ENCODE results near the gene PPP6R1. TPM values are rescaled to one million over a fixed set of nuclear protein-coding genes. Genes with fewer than 3 reads are reported as not detected.

Gene PPP6R1
- total RNA-seq, 4 donors from 2014 or later, result 30.6 to 59.2 (median 47.4) TPM

DNA sequence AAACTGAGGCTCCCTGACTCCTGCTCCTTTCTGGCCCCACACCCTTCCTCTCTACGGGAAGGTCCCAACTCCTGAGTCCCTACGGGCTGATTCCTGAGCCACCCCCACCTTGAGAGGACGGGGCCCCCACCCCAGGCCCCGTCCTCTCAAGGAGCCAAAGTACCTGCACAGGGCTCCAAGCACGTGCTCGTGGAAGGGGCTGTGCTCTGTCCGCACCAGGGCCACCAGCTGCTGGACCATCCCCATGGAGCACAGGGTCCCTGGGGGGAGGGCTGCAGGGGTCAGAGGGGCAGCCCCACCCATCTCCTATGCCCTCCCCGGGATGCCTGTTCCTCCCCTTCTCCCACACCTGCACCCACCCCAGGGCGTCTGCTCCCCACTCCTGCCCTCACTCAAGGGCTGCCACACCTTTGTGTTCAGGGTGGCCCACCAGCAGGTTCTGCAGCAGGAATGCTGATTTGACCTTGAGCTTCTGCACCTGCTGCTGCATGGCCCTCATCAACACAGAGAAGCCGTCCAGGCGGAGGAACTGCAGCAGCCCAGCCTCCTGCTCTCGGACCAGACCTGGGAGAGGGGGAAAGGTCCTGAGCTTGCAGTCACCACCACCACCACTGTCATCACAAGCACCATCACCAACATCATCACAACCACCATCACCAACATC lies 7.0 kb upstream of the PPP6R1 start:
- DNase-seq, result no peak

DNA sequence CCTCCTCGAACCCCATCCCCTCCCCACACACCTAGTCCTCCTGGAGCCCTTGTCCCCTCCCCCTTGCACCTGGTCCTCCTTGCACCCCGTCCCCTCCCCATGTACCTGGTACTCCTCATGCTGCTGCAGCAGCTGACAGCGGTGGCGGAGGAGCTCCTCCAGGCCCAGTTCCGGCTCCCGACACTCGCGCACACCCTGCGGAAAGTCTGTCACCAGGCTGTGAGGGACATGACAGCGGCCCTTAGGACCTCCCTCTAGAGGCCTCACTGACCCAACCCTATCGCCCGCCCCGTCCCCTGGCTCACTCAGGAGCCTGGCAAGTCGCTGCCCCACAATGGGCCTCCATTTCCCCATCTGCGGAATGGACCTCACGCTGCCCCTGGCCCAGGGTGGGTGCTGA lies 6.4 kb upstream of the PPP6R1 start:
- Histone ChIP-seq H3K27me3 (no peaks in the 10 kb centered on the region), H3K4me3 (no peak overlapping the region), H3K36me3 (peaks cover 0 to 38% (median 0%) of the 10 kb centered on the region in 3 donors), H3K4me1 (peaks cover 0 to 7% (median 3%) of the 10 kb centered on the region in 3 donors), H3K27ac (no peak overlapping the region), H3K9me3 (no peaks in the 10 kb centered on the region)
- 91 to 94% methylated on average over 8 to 12 of the region's 16 CpGs for WGBS, 2 donors
- intact Hi-C loops (cut with DNase I), result no loop called here
- DNase-seq, result no peak
- TF ChIP-seq POLR2A (IDR thresholded peaks at IDR 0.05), result no peak
- TF ChIP-seq, protein P1, sequence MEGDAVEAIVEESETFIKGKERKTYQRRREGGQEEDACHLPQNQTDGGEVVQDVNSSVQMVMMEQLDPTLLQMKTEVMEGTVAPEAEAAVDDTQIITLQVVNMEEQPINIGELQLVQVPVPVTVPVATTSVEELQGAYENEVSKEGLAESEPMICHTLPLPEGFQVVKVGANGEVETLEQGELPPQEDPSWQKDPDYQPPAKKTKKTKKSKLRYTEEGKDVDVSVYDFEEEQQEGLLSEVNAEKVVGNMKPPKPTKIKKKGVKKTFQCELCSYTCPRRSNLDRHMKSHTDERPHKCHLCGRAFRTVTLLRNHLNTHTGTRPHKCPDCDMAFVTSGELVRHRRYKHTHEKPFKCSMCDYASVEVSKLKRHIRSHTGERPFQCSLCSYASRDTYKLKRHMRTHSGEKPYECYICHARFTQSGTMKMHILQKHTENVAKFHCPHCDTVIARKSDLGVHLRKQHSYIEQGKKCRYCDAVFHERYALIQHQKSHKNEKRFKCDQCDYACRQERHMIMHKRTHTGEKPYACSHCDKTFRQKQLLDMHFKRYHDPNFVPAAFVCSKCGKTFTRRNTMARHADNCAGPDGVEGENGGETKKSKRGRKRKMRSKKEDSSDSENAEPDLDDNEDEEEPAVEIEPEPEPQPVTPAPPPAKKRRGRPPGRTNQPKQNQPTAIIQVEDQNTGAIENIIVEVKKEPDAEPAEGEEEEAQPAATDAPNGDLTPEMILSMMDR (IDR thresholded peaks at IDR 0.05), result no peak

More for the DNA sequence above, 7.0 kb upstream of the PPP6R1 start:
- Histone ChIP-seq H3K4me3 (no peak overlapping the region), H3K36me3 (peaks cover 0 to 43% (median 0%) of the 10 kb centered on the region in 3 donors), H3K4me1 (peaks cover 0 to 5% (median 0%) of the 10 kb centered on the region in 3 donors), H3K27ac (no peak overlapping the region), H3K27me3 (no peaks in the 10 kb centered on the region), H3K9me3 (no peaks in the 10 kb centered on the region)
- TF ChIP-seq, protein P1 (IDR thresholded peaks at IDR 0.05), result no peak
- no peak for TF ChIP-seq POLR2A (IDR thresholded peaks at IDR 0.05)
- 93 to 100% methylated on average over 1 to 5 of the region's 12 CpGs for WGBS, 2 donors
- intact Hi-C loops (cut with DNase I), result no loop called here

DNA sequence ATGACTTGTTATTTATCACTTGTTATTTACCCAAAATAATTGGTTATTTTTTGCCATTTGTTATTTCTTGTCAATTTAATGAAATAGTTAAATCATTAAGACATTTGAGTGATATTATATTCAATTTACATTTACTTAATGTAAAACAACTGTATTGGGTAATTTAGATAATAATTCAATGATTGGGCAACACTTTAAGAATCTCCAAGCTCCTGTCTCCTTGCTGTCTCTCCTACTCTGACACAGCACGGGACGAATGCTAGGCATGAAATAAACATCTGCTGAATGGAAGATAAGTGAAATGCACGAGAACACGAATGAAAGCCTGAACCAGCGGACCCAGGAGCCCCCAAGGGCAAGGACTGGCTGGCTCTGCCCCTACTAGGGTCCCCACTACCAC lies 5.7 kb upstream of the PPP6R1 start:
- intact Hi-C loops (cut with DNase I), result no loop called here

DNA sequence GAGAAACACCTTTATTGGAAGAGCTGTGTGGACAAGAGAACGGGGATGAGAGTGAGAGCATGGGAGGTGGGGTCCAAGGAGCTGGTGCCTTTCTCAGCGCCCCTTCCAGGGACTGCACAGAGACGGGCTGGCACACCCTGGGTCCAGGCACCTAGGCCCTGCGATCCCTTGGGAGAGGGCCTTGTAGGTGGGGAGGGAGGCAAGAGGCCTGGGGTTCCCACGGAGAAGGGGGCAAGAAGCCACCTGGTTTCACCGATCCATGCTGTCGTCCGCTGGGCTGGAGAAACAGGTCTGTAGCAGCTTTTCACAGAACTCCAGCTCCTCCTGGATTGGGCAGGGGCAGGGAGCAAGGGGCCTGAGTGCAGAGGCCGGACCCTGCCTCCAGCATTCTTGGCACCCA lies 3.5 kb upstream of the PPP6R1 start:
- intact Hi-C loops (cut with DNase I), result no loop called here
- Histone ChIP-seq H3K9me3 (no peaks in the 10 kb centered on the region), H3K36me3 (peaks cover 0 to 26% (median 0%) of the 10 kb centered on the region in 3 donors), H3K27me3 (no peaks in the 10 kb centered on the region), H3K27ac (no peak overlapping the region), H3K4me3 (no peak overlapping the region), H3K4me1 (peaks cover 11 to 19% (median 13%) of the 10 kb centered on the region in 3 donors)
- TF ChIP-seq POLR2A (IDR thresholded peaks at IDR 0.05), result no peak
- TF ChIP-seq, protein P1 (IDR thresholded peaks at IDR 0.05), result no peak
- WGBS, 2 donors, result 93 to 94% methylated on average over 3 to 9 of the region's 9 CpGs
- no peak for DNase-seq

More for the DNA sequence above, 5.7 kb upstream of the PPP6R1 start:
- TF ChIP-seq, protein P1 (IDR thresholded peaks at IDR 0.05), result no peak
- TF ChIP-seq POLR2A (IDR thresholded peaks at IDR 0.05), result no peak
- Histone ChIP-seq H3K36me3 (peaks cover 0 to 32% (median 0%) of the 10 kb centered on the region in 3 donors), H3K27me3 (no peaks in the 10 kb centered on the region), H3K9me3 (no peaks in the 10 kb centered on the region), H3K27ac (no peak overlapping the region), H3K4me1 (peaks cover 5 to 13% (median 9%) of the 10 kb centered on the region in 3 donors), H3K4me3 (no peak overlapping the region)
- 84 to 89% methylated on average over 5 of the region's 5 CpGs for WGBS, 2 donors
- DNase-seq, result no peak

DNA sequence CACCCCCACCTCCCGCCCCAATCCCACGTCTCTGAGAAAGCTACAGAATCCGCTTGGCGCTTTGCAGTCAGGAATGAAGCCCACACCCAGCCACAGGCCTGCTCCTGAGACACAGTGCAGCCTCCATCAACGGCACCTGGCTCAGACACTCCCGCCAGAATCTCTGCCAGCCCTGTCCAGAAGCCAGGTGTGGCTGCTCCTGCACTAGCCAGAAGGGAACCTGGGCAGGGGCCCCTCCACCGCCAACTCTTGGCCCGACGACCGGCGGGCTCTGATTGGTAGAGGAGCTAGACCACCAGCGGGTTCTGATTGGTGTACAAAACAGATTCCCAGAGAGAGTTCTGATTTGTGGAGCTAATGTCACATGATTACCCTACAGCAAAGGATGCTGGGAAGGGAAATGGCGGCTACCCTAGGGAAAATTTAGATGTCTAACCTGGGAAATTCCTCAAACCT lies 2.9 kb upstream of the PPP6R1 start:
- no peaks in the 10 kb centered on the region for H3K27me3 ChIP-seq
- no peaks in the 10 kb centered on the region for H3K9me3 ChIP-seq
- peaks cover 15 to 26% (median 19%) of the 10 kb centered on the region in 3 donors for H3K4me1 ChIP-seq
- 85% methylated on average over 6 to 7 of the region's 13 CpGs for WGBS, 2 donors
- DNase-seq, result no peak
- no peak overlapping the region for H3K4me3 ChIP-seq
- no peak overlapping the region for H3K27ac ChIP-seq
- no peak for TF ChIP-seq POLR2A (IDR thresholded peaks at IDR 0.05)
- TF ChIP-seq, protein P1 (IDR thresholded peaks at IDR 0.05), result no peak
- peaks cover 0 to 26% (median 0%) of the 10 kb centered on the region in 3 donors for H3K36me3 ChIP-seq
- intact Hi-C loops (cut with DNase I), result no loop called here

All from esophagus squamous epithelium (tissue), 5 donors.